Adrenal gland (tissue), 5 donors: ENCODE measurements around the gene SYNPR.

ENCODE experiments used
- POLR2A ChIP-seq, 2 donors: fragments of 450-650 bp; IDR thresholded peaks; one replicate each; pipeline ENCODE4 v1.6.1; 2017; ENCODE audit warnings: antibody characterized with exemption in 2 of 2, mild to moderate bottlenecking in 2 of 2, moderate library complexity in 1 of 2
- TF ChIP-seq, protein P1 (sequence below), 6 experiments: fragments of 450-650 bp in 4 of 6; fragments of 200-600 bp in 2 of 6; sonication (generic) in 1 of 6; IDR thresholded peaks; 1 replicate in 5 of 6; 2 replicates in 1 of 6; pipeline versions ENCODE4 v1.5.1 to v1.8.0; 2016 to 2021; ENCODE audit warnings: antibody characterized with exemption in 6 of 6, mild to moderate bottlenecking in 2 of 6, moderate library complexity in 1 of 6
- donor health status: DM: no; HTN: no; CAD: no.

GRCh38 chr3:63278171-63279004, at the start of gene SYNPR:
- TF ChIP-seq, protein P1, sequence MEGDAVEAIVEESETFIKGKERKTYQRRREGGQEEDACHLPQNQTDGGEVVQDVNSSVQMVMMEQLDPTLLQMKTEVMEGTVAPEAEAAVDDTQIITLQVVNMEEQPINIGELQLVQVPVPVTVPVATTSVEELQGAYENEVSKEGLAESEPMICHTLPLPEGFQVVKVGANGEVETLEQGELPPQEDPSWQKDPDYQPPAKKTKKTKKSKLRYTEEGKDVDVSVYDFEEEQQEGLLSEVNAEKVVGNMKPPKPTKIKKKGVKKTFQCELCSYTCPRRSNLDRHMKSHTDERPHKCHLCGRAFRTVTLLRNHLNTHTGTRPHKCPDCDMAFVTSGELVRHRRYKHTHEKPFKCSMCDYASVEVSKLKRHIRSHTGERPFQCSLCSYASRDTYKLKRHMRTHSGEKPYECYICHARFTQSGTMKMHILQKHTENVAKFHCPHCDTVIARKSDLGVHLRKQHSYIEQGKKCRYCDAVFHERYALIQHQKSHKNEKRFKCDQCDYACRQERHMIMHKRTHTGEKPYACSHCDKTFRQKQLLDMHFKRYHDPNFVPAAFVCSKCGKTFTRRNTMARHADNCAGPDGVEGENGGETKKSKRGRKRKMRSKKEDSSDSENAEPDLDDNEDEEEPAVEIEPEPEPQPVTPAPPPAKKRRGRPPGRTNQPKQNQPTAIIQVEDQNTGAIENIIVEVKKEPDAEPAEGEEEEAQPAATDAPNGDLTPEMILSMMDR (IDR thresholded peaks at IDR 0.05): no peak
- TF ChIP-seq POLR2A (IDR thresholded peaks at IDR 0.05): no peak
